Measurements from ENCODE around the gene AFF3. TPM values are rescaled to one million over a fixed set of nuclear protein-coding genes. Genes with fewer than 3 reads are reported as not detected.

The AFF3 gene
- total RNA-seq, 4 donors from 2014 or later, result 2.1 to 7.3 (median 3.5) TPM

DNA sequence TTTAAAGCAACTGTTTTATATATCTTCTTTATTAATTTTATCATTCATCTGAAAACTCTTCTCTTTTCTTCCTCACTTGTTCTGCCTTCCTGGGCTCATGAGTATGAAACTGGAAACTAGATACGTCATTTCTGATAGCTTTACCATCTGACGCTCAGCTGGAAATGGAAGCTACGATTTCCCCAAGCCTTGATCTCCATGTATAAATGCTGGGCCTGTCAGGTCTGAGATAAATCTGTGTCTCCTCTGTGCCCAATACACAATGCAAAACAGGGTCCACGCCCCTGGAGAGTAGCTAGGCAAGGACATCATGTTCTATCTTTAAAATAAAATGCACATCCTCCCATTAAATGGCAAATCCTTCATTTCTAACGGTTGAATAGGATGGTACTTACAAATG is 238.4 kb downstream of the AFF3 start:
- H3K4me3 ChIP-seq (ENCODE audit: low read depth, poor library complexity, severe bottlenecking), result no peak overlapping the region
- intact Hi-C loops (cut with DNase I; ENCODE audit: low total_unique reads), result no loop called here
- WGBS, 2 donors, result 58% methylated on average over 5 of the region's 5 CpGs
- TF ChIP-seq POLR2A (IDR thresholded peaks at IDR 0.05), result no peak
- TF ChIP-seq, protein P1, sequence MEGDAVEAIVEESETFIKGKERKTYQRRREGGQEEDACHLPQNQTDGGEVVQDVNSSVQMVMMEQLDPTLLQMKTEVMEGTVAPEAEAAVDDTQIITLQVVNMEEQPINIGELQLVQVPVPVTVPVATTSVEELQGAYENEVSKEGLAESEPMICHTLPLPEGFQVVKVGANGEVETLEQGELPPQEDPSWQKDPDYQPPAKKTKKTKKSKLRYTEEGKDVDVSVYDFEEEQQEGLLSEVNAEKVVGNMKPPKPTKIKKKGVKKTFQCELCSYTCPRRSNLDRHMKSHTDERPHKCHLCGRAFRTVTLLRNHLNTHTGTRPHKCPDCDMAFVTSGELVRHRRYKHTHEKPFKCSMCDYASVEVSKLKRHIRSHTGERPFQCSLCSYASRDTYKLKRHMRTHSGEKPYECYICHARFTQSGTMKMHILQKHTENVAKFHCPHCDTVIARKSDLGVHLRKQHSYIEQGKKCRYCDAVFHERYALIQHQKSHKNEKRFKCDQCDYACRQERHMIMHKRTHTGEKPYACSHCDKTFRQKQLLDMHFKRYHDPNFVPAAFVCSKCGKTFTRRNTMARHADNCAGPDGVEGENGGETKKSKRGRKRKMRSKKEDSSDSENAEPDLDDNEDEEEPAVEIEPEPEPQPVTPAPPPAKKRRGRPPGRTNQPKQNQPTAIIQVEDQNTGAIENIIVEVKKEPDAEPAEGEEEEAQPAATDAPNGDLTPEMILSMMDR (IDR thresholded peaks at IDR 0.05), result no peak
- DNase-seq (ENCODE audit: low spot score in 2 of 2), result no peak

DNA sequence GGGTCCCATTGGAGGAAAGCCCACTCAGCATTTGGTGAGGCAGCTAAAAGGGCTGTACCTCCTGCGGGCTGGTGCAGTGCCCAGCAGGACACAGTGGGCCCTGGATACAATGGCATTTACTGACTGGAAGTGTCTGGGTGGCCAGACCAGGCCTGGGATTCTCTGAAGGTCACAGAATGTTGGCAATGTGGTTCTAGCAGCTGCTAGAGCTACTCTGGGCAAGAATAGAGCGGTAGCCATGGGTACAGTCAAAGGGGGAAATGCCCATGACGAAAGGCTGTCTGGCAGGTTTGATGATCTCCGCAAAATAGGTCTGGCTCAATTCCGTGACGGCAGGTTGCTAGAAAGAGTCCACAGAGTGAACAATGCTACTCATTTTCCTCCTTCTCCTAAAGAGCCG is 241.8 kb downstream of the AFF3 start:
- 62 to 74% methylated on average over 7 of the region's 7 CpGs for WGBS, 2 donors
- intact Hi-C loops (cut with DNase I; ENCODE audit: low total_unique reads), result no loop called here
- no peak for DNase-seq (ENCODE audit: low spot score in 2 of 2)
- TF ChIP-seq POLR2A (IDR thresholded peaks at IDR 0.05), result no peak
- TF ChIP-seq, protein P1 (IDR thresholded peaks at IDR 0.05), result no peak
- no peak overlapping the region for H3K4me3 ChIP-seq (ENCODE audit: low read depth, poor library complexity, severe bottlenecking)

GRCh38 chr2:99899882-99900281 is 242.5 kb downstream of the AFF3 start:
- WGBS, 2 donors, result 79% methylated on average over 3 of the region's 3 CpGs
- no peak overlapping the region for H3K4me3 ChIP-seq (ENCODE audit: low read depth, poor library complexity, severe bottlenecking)
- no peak for DNase-seq (ENCODE audit: low spot score in 2 of 2)
- TF ChIP-seq POLR2A (IDR thresholded peaks at IDR 0.05), result no peak
- intact Hi-C loops (cut with DNase I; ENCODE audit: low total_unique reads), result no loop called here

GRCh38 chr2:99899058-99899855 is 243.1 kb downstream of the AFF3 start:
- 75 to 93% methylated on average over 5 of the region's 5 CpGs for WGBS, 2 donors
- DNase-seq (ENCODE audit: low spot score in 2 of 2), result no peak
- no peak for TF ChIP-seq POLR2A (IDR thresholded peaks at IDR 0.05)
- TF ChIP-seq, protein P1 (IDR thresholded peaks at IDR 0.05), result no peak
- no peak overlapping the region for H3K4me3 ChIP-seq (ENCODE audit: low read depth, poor library complexity, severe bottlenecking)
- intact Hi-C loops (cut with DNase I; ENCODE audit: low total_unique reads), result no loop called here

DNA sequence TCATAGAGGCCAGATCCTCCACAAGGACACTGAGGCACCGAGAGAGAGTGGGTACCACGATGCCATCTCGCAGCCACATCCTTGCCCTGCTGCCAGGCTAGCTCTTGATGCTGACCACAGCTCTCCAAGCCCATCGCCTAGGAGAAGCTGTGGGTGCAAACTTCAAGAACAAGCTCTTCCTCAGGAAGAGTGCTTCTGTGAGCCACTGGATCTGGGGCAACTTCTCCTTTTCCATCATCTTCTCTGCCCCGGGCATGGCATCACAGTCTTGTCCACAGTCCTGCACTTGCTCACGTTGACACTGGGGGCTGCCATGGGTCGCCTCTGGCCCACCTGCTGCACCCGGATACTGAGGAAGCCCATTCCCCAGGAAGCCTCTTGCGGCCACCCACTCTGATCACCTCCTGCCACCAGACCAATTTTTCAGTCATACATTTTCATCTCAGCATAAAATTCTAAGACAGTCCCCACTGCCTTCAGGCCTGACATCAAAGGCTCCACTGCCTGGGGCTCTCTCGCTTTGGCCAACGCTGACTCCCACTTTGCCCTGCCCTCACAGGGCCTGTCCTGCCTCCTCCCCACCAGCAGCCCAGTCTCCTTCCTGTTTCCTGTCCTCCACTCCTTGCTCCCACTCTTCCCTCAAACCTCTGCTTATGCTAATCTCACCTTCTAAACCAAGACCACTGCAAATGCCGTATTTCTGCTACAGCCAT is 243.9 kb downstream of the AFF3 start:
- TF ChIP-seq POLR2A (IDR thresholded peaks at IDR 0.05), result no peak
- TF ChIP-seq, protein P1 (IDR thresholded peaks at IDR 0.05), result no peak
- no peak overlapping the region for H3K4me3 ChIP-seq (ENCODE audit: low read depth, poor library complexity, severe bottlenecking)
- peak in 1 of 2 donors; percentile 68 for DNase-seq (ENCODE audit: low spot score in 2 of 2)
- intact Hi-C loops (cut with DNase I; ENCODE audit: low total_unique reads), result no loop called here
- 89 to 90% methylated on average over 12 of the region's 12 CpGs for WGBS, 2 donors

DNA sequence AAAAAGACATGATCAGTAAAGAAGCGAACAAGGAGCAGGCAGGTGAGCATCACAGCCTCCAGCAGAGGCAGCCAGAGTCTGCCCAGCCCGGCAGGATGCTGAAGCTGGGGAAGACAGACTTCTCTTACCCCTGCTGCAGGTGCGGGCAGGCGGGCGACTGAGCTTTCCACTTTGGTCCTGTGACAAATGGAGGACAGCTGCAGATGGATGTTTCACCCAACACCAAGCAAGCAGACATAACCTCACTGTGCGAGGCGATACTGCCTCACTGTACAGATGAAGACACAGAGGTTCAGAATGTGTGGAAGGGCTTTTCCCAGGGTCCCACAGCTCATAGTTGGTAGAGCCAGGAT is 251.0 kb downstream of the AFF3 start:
- DNase-seq (ENCODE audit: low spot score in 2 of 2), result no peak
- TF ChIP-seq, protein P1 (IDR thresholded peaks at IDR 0.05), result no peak
- TF ChIP-seq POLR2A (IDR thresholded peaks at IDR 0.05), result no peak
- no peak overlapping the region for H3K4me3 ChIP-seq (ENCODE audit: low read depth, poor library complexity, severe bottlenecking)
- 93 to 96% methylated on average over 7 of the region's 7 CpGs for WGBS, 2 donors
- intact Hi-C loops (cut with DNase I; ENCODE audit: low total_unique reads), result no loop called here

All from lower leg skin (tissue), 4 donors.